Uterus (tissue), 2 donors: ENCODE measurements around the gene PLAC9.

Source experiments
- CTCF ChIP-seq, 4 experiments: fragments of 200-600 bp in 2 of 4; fragments of 450-650 bp in 2 of 4; sonication (generic) in 2 of 4; IDR thresholded peaks; one replicate each; pipeline ENCODE4 v1.5.1; 2016 to 2019; ENCODE audit warnings: antibody characterized with exemption in 4 of 4, mild to moderate bottlenecking in 2 of 4, moderate library complexity in 1 of 4
- POLR2A ChIP-seq, 2 donors: fragments of 450-650 bp; IDR thresholded peaks; one replicate each; pipeline ENCODE4 v1.6.1; 2016; ENCODE audit warnings: antibody characterized with exemption in 2 of 2, mild to moderate bottlenecking in 1 of 2, moderate library complexity in 1 of 2

DNA sequence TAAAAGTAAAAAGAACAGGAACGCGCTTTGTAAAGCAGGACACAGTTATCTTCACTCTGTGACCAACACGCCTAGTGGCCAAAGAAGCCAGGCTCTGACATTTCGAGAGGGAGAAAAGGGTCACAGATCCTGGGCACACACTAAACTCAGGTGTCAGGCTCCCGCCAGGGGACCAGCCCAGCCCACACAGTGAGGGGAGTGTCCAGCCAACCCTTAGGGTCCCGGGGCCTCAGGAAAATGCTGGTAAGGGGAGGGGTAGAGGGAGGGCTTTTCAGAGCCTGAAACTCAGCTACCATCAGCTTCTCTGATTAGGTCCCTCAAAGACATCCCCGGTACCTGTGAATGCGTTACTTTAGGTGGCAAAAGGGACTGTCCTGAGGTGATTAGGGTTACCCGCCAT lies 56.2 kb downstream of the PLAC9 start:
- TF ChIP-seq CTCF (IDR thresholded peaks at IDR 0.05) (no peak), POLR2A (IDR thresholded peaks at IDR 0.05) (no peak)
